Choroid plexus epithelial cell (primary cell): ENCODE measurements around the gene CTNS.

Experiments used
- DNase-seq: peaks from one replicate; pipeline ENCODE4 v3.0.0-alpha.2; 2010; ENCODE audit warnings: low read depth
- H3K4me3 ChIP-seq: 2 replicates; pipeline ENCODE4 v1.5.1; 2011; ENCODE audit warnings: low read depth, mild to moderate bottlenecking, control low read depth, low read length, moderate library complexity
- TF ChIP-seq, protein P1 (sequence below): conservative IDR thresholded peaks from 2 replicates; pipeline ENCODE4 v1.5.1; 2011; ENCODE audit warnings: low read depth, mild to moderate bottlenecking, control low read depth, inconsistent platforms, low read length, moderate library complexity

Gene CTNS

DNA sequence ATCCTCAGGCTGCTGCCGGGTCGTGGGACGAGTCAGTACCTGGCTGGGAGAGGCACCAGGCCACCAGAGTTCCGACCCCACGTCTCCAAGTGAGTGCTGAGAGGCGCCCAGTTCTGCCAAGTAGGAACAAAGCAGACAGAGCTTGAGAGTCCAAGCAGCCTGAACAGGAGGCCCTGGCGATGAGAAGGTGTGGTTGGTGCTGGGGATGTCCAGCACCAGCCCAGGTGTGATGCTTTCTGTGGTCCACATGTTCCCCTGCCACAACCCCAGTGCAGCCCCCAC, 21.0 kb downstream of the CTNS start:
- TF ChIP-seq, protein P1, sequence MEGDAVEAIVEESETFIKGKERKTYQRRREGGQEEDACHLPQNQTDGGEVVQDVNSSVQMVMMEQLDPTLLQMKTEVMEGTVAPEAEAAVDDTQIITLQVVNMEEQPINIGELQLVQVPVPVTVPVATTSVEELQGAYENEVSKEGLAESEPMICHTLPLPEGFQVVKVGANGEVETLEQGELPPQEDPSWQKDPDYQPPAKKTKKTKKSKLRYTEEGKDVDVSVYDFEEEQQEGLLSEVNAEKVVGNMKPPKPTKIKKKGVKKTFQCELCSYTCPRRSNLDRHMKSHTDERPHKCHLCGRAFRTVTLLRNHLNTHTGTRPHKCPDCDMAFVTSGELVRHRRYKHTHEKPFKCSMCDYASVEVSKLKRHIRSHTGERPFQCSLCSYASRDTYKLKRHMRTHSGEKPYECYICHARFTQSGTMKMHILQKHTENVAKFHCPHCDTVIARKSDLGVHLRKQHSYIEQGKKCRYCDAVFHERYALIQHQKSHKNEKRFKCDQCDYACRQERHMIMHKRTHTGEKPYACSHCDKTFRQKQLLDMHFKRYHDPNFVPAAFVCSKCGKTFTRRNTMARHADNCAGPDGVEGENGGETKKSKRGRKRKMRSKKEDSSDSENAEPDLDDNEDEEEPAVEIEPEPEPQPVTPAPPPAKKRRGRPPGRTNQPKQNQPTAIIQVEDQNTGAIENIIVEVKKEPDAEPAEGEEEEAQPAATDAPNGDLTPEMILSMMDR, result no peak
- H3K4me3 ChIP-seq, result no peak overlapping the region
- DNase-seq, result no peak

DNA sequence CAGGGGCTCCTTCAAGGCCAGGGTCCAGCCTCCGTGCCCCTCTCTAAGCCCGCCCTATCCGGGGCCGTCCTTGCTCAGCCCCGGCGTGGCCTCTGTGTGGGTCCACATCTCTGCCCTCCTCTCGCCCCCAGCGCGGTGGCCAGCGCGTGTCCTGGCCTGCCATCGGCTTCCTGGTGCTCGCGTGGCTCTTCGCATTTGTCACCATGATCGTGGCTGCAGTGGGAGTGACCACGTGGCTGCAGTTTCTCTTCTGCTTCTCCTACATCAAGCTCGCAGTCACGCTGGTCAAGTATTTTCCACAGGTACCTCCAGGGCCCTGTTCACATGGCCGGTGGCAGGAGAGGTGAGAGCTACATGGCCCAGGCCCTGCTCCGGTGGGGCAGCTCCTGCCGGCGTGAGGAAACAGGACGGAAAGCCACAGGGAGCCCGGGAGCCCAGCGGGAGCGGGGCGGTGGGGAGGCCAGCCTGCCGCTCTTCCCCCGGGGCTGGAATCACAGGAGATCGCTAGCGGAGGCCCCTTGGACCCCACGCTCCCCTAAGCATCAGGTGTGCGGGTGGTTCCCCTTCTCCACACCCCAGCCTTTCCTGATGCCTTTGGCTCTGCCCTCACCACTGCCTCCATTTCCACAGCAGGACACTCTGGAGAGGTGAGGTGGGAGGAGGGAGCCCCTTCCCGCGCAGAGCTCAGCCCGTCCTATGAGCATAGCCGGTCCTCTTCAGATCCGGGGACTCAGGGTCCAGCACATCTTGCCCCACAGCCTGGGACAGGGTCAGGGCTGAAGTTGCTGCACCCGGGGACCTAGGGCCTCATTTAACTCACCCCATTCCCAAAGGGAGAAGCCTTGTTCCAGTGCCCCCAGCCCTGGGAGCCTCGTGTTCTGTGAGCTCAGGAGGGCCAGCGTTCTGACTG, 21.6 kb downstream of the CTNS start:
- H3K4me3 ChIP-seq, result no peak overlapping the region
- no peak for DNase-seq
- TF ChIP-seq, protein P1, result no peak

DNA sequence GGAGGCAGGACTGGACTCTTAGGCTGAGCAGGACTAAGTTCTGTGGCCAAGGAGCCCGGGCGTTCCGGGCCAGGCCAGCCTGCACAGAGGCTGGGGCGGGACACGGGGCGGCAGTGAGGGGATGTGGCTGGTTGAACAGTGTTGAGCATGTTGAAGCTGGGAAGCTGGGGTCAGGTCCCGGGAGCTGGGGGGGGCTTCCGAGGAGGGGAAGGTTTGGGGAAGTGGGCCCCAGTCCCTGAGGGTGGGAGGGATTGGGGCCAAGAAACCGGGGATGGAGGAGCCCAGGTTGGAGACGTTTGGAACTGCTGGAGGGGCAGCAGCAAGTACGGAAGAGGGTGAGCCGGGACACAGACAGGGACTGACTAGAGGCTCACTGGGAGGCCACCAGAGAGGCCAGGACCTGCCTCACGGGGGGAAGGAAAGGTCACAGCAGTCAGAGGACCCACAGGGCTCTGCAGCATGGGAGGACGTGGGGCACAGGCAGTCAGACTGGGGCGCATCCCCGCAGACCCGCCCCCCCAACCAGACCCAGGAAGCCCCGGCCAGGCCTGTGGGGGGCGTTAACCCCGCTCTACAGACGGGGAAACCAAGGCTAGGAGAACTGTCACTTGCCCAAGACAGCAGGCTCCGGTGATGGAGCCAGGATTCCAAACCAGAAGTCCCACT, 22.4 kb downstream of the CTNS start:
- no peak overlapping the region for H3K4me3 ChIP-seq
- DNase-seq, result no peak
- TF ChIP-seq, protein P1, result no peak

DNA sequence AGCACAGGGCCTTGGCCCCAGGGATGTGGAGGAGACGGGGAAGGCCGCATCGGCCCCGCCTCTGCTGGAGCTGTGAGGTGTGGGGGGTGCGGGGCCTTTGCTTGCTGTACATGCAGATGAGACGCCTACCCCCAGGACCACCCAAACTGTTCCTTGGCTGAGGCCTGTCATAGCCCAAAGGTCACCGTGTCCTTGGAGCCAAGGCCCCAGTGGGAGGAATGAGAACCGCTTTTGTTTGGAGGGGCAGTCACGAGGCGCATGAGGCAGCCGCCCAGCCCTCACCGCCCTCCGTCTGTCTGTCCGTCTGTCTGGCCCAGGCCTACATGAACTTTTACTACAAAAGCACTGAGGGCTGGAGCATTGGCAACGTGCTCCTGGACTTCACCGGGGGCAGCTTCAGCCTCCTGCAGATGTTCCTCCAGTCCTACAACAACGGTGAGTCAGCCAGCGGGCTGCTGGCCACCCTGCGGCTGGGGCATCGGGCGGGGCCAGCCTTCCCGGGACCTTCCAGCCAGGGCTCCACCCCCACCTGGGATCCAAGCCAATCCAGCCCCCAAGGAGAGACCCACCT, 23.1 kb downstream of the CTNS start:
- peak; percentile 91 for DNase-seq
- H3K4me3 ChIP-seq, result no peak overlapping the region
- TF ChIP-seq, protein P1, result peak; percentile 43

DNA sequence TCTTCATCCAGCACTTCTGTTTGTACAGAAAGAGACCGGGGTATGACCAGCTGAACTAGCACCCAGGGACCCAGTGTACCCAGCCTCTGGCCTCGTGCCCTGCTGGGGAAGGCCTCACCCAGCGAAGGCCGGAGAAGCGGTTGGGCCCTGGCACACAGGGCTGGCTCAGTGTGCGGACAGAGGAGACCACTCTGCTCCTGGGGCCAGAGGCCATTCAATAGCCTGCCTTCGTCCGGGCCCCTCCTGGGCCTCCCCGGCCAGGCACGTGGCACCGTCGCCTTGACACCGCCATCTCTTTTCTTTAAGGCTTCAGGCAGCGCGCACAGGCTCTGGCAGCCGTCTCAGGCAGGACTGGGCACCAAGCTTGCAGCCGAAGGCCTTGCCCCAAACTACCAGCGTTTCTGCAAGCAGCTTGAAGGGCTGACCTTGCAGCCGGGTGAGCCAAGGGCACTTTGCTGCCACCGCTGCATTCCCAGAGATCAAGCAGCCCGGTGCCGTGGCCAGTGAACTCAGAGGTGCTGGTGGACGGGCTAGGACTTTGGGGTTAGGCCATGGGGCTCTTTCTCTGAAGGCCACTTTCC, 23.8 kb downstream of the CTNS start:
- TF ChIP-seq, protein P1, result no peak
- H3K4me3 ChIP-seq, result no peak overlapping the region
- no peak for DNase-seq

DNA sequence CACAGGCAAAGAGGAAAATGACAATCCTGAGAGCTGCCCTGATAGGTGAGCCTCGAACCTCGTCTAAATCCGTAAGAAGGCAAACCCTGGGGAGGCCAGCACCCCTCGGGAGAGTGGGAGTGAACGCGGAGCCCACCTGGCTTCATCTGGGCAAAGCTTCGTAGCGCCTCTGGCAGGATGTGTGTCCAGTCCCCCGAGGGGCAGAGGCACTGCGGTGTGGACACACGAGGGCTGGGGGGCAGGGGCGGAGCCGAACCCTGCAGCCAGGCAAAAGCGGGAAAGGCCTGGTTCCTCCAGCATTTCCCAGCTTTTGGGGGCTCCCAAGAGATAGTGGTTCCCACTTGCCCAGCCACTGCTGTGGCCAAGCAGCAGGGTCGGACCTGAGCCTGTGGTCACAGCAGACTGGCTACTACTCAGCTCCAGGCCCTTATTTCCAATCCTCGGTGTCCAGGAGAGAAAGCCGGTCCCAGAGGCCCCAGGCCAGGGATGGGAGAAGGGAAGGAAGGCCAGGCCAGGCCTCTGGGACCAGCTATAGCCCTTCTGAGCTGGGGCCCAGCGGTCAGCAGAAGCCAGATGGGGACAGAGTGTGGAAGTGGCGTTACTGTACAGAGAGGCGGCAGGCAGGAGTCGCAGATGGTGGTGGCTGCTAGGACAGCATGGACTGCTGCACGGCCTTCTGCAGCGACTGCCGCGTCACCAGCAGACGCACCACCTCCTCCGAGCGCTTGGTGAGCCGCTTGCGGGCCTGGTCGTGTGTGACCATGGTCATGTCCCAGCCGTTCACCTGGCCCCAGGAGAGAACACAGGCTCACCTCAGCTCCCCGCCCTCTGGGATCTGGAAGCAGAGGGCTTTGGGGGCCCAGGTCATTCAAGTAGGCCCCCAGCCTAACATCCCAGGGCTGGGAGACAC, 26.8 kb downstream of the CTNS start:
- no peak overlapping the region for H3K4me3 ChIP-seq

More for the DNA sequence above, 26.8 kb downstream of the CTNS start:
- TF ChIP-seq, protein P1, result no peak
- DNase-seq, result no peak
